GM12874 (cell line): ENCODE results near the gene DIS3L2.

ENCODE experiments used
- TF ChIP-seq, protein P1 (sequence below): IDR thresholded peaks from 2 replicates; pipeline ENCODE4 v1.5.1; 2011; ENCODE audit warnings: low read depth, mild to moderate bottlenecking, control low read depth, low read length, moderate library complexity; ENCODE audit not compliant: insufficient read depth

DIS3L2 gene

DNA sequence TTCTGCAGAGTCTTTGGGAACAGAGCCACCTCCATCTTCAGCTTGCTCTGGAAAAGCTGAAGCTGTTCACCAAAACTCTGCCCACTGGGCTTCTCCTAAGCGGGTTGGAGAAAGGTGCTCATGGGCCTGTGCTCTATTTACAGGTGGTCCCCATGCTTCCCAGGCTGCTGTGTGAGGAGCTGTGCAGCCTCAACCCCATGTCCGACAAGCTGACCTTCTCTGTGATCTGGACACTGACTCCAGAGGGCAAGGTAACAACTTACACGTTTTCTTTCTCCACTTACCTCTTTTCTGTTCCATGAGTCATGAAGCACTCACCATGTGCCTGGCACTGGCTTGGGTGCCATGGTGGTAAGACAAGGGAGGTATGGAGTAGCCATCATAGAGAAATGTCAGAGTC is 287.6 kb downstream of the DIS3L2 start:
- TF ChIP-seq, protein P1, sequence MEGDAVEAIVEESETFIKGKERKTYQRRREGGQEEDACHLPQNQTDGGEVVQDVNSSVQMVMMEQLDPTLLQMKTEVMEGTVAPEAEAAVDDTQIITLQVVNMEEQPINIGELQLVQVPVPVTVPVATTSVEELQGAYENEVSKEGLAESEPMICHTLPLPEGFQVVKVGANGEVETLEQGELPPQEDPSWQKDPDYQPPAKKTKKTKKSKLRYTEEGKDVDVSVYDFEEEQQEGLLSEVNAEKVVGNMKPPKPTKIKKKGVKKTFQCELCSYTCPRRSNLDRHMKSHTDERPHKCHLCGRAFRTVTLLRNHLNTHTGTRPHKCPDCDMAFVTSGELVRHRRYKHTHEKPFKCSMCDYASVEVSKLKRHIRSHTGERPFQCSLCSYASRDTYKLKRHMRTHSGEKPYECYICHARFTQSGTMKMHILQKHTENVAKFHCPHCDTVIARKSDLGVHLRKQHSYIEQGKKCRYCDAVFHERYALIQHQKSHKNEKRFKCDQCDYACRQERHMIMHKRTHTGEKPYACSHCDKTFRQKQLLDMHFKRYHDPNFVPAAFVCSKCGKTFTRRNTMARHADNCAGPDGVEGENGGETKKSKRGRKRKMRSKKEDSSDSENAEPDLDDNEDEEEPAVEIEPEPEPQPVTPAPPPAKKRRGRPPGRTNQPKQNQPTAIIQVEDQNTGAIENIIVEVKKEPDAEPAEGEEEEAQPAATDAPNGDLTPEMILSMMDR: no peak

- TF ChIP-seq, protein P1: no peak
Measured at GRCh38 chr2:232250246-232251175, 289.0 kb downstream of the DIS3L2 start.

DNA sequence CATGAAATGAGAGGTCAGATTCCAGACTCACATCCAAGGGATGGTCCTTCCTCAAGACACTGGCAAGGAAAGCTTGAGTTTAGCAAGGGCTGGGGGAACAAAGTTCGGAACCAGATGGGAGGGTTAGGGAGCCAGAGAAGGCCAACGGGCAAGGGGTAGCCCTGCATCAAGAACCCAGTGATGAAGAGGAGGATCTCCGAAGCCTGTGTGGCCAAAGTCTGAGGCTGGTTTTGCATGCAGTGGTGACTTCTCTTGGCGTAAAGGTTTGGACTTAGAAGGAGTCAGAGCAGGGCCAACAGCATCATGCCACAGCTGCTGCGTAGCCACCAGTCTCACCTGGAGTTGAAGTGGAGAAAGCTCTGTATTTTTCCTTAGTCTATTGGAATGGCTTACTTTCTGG is 293.5 kb downstream of the DIS3L2 start:
- TF ChIP-seq, protein P1: no peak

DNA sequence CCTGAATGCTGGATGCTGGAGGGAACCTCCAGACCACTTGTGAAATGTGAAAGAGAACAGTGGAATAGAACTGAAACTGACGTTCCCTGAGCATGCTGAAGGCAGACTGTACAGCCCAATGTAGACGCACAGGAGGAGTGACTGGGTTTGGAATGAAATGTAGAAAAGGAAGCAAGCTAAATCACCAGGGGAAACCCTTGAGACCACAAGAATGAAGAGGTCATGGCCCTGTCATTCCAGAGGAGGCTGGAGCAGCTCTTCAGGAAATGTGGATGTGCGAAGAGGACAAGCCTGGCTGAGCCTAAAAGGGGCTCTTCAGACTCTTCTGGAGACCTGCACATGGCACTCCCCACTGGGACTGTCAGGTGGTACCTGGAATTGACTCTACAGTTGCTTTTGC is 298.6 kb downstream of the DIS3L2 start:
- TF ChIP-seq, protein P1: no peak

GRCh38 chr2:232261776-232262175 is 300.3 kb downstream of the DIS3L2 start:
- TF ChIP-seq, protein P1: no peak

GRCh38 chr2:232263295-232263694 is 301.8 kb downstream of the DIS3L2 start:
- TF ChIP-seq, protein P1: no peak

GRCh38 chr2:232264081-232264480 is 302.6 kb downstream of the DIS3L2 start:
- TF ChIP-seq, protein P1: no peak
